ENCODE data around the gene PARP16.

The PARP16 gene

DNA sequence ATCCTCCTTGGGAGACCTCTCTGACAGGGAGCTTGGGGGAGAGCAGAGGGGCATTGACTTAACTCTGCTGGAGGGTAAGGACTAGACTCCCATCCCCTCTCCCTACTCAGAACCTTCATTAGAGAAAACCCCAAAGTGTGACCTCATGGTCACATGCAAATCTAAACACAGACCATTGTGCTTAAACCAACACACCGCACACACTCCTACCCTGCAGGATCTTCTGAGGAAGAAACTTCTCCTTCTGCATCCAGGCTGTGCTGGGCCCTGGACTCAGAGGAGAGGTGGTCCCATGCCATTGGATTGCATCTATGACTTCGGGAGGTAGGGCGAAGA lies 805 bp upstream of the PARP16 start:
- Histone ChIP-seq H3K27ac (ENCODE audit: low read length) (peak overlapping the region; percentile 87), H3K4me2 (ENCODE audit: insufficient read depth, low read length) (peak overlapping the region; percentile 90), H2AFZ (ENCODE audit: low read depth, low read length) (peak overlapping the region; percentile 100), H3K27me3 (ENCODE audit: insufficient read depth, low read length, poor library complexity) (no peaks in the 10 kb centered on the region), H3K4me3 (ENCODE audit: low read depth in 1 of 2, low read length in 2 of 2) (peak overlapping the region in 1 of 2 experiments; percentile 73; a peak in 2 of 4 replicates), H3K4me1 (ENCODE audit: insufficient read depth, low read length) (peaks cover 40% of the 10 kb centered on the region), H3K36me3 (ENCODE audit: insufficient read depth, low read length) (peaks cover 2% of the 10 kb centered on the region; the same call in 1 of the 2 replicates), H4K20me1 (ENCODE audit: insufficient read depth, low read length) (no peaks in the 10 kb centered on the region), H3K9ac (ENCODE audit: low read depth, low read length) (peak overlapping the region; percentile 83), H3K79me2 (ENCODE audit: insufficient read depth, low read length) (peaks cover 29% of the 10 kb centered on the region), H3K9me3 (ENCODE audit: insufficient read depth, low read length, severe bottlenecking) (no peaks in the 10 kb centered on the region)
- ATAC-seq (ENCODE audit: insufficient read depth, low read depth) (no peak), DNase-seq (no peak)
- TF ChIP-seq, protein P1, sequence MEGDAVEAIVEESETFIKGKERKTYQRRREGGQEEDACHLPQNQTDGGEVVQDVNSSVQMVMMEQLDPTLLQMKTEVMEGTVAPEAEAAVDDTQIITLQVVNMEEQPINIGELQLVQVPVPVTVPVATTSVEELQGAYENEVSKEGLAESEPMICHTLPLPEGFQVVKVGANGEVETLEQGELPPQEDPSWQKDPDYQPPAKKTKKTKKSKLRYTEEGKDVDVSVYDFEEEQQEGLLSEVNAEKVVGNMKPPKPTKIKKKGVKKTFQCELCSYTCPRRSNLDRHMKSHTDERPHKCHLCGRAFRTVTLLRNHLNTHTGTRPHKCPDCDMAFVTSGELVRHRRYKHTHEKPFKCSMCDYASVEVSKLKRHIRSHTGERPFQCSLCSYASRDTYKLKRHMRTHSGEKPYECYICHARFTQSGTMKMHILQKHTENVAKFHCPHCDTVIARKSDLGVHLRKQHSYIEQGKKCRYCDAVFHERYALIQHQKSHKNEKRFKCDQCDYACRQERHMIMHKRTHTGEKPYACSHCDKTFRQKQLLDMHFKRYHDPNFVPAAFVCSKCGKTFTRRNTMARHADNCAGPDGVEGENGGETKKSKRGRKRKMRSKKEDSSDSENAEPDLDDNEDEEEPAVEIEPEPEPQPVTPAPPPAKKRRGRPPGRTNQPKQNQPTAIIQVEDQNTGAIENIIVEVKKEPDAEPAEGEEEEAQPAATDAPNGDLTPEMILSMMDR (IDR thresholded peaks at IDR 0.05; ENCODE audit: borderline replicate concordance, extremely low read depth, low read length, poor library complexity, severe bottlenecking), result no peak
- no peak for TF ChIP-seq EZH2 (IDR thresholded peaks at IDR 0.05; ENCODE audit: borderline replicate concordance, low read depth, low read length, severe bottlenecking)

DNA sequence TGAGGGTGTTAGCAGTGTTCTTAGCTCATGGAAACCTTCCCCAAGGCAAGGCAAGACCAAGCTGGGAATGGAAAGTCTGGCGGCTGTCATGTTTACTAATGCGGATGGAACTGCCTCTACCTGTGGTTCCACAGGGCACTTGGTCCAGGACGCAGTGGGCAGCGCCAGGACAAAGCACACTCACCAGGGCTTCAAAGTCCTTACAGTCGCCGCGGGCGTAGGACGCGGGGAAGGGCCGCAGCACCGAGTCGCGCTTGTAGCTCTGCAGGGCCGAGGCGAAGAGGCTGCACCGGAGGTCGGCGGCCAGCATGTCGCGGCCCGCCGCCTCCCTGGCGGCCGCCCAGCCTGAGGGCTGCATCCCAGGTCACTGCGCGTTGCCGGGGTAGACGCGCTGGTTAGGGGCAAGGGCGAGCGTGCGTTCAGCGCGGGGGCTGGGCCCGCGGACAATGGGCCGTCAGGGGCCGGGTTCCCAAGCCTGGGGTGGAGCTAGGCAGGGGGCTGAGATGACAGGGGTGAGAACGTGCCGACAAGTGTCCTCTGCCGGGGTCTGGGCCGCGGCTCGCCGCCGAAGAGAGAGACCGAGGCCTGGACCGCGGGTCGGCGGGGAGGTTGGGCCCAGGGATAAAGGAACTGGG lies 497 bp downstream of the PARP16 start:
- Histone ChIP-seq H3K9ac (ENCODE audit: low read depth, low read length) (peak overlapping the region; percentile 83), H3K27me3 (ENCODE audit: insufficient read depth, low read length, poor library complexity) (no peaks in the 10 kb centered on the region), H4K20me1 (ENCODE audit: insufficient read depth, low read length) (0 out of 2 replicates have a peak, but pooled peaks cover under 1% of the 10 kb centered on the region), H3K9me3 (ENCODE audit: insufficient read depth, low read length, severe bottlenecking) (no peaks in the 10 kb centered on the region), H2AFZ (ENCODE audit: low read depth, low read length) (peak overlapping the region; percentile 84), H3K27ac (ENCODE audit: low read length) (peak overlapping the region; percentile 79), H3K4me3 (ENCODE audit: low read depth in 1 of 2, low read length in 2 of 2) (peak overlapping the region; percentile 61 to 73; a peak in 3 of 4 replicates), H3K36me3 (ENCODE audit: insufficient read depth, low read length) (peaks cover 3% of the 10 kb centered on the region; the same call in 1 of the 2 replicates), H3K79me2 (ENCODE audit: insufficient read depth, low read length) (peaks cover 40% of the 10 kb centered on the region), H3K4me1 (ENCODE audit: insufficient read depth, low read length) (peaks cover 40% of the 10 kb centered on the region), H3K4me2 (ENCODE audit: insufficient read depth, low read length) (peak overlapping the region; percentile 90)
- TF ChIP-seq, protein P1 (IDR thresholded peaks at IDR 0.05; ENCODE audit: borderline replicate concordance, extremely low read depth, low read length, poor library complexity, severe bottlenecking), result no peak
- TF ChIP-seq EZH2 (IDR thresholded peaks at IDR 0.05; ENCODE audit: borderline replicate concordance, low read depth, low read length, severe bottlenecking), result no peak
- DNase-seq (peak; percentile 22), ATAC-seq (ENCODE audit: insufficient read depth, low read depth) (peak; percentile 20)

DNA sequence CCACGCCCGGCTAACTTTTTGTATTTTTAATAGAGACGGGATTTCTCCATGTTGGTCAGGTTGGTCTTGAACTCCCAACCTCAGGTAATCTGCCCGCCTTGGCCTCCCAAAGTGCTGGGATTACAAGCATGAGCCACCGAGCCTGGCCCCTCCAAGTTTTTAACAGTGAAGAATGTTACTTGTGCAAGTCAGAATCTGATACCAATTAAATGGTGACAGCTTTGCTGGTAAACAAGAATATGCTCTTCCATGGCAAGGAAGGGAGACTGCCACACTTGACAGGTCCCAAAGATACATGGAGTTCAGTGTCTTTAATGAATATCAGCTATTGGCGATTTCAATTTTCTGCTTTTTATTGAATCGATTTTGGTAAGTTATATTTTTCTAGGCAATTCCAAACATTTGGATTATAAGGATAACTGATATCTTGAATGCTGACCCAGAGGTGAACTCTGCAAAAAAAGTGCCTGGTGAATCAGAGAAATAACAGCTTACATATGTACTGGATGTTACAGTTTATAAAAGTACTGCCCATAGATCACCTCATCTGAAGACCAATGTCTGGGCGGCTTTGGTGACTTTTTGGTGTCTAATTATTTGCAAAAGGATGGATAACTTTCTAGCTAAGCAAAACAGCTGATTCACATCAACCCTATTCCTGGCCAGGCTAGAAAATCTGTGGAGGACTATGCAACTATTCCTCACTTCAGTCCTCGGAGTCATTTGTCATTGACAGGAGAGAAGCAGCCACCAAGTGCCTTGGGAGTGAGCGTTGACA lies 1.2 kb downstream of the PARP16 start:
- H3K27ac ChIP-seq (ENCODE audit: low read length), result peak overlapping the region; percentile 79

More for the DNA sequence above, 1.2 kb downstream of the PARP16 start:
- H3K4me1 ChIP-seq (ENCODE audit: insufficient read depth, low read length), result peaks cover 40% of the 10 kb centered on the region
- peaks cover 6% of the 10 kb centered on the region; the same call in 1 of the 2 replicates for H4K20me1 ChIP-seq (ENCODE audit: insufficient read depth, low read length)
- H3K27me3 ChIP-seq (ENCODE audit: insufficient read depth, low read length, poor library complexity), result no peaks in the 10 kb centered on the region
- peak overlapping the region; percentile 83 for H3K9ac ChIP-seq (ENCODE audit: low read depth, low read length)
- H2AFZ ChIP-seq (ENCODE audit: low read depth, low read length), result peak overlapping the region; percentile 84
- H3K9me3 ChIP-seq (ENCODE audit: insufficient read depth, low read length, severe bottlenecking), result no peaks in the 10 kb centered on the region
- ATAC-seq (ENCODE audit: insufficient read depth, low read depth) (no peak), DNase-seq (no peak)
- H3K4me2 ChIP-seq (ENCODE audit: insufficient read depth, low read length), result peak overlapping the region; percentile 90
- peaks cover 47% of the 10 kb centered on the region for H3K79me2 ChIP-seq (ENCODE audit: insufficient read depth, low read length)
- TF ChIP-seq, protein P1 (IDR thresholded peaks at IDR 0.05; ENCODE audit: borderline replicate concordance, extremely low read depth, low read length, poor library complexity, severe bottlenecking), result no peak
- no peak for TF ChIP-seq EZH2 (IDR thresholded peaks at IDR 0.05; ENCODE audit: borderline replicate concordance, low read depth, low read length, severe bottlenecking)
- H3K4me3 ChIP-seq (ENCODE audit: low read depth in 1 of 2, low read length in 2 of 2), result peak overlapping the region; percentile 61 to 73; a peak in 3 of 4 replicates
- H3K36me3 ChIP-seq (ENCODE audit: insufficient read depth, low read length), result peaks cover 3% of the 10 kb centered on the region; the same call in 1 of the 2 replicates

Measured in DND-41 (cell line).